PC-9 (cell line): Measurements from ENCODE around the gene MAPK10. TPM values are rescaled to one million over a fixed set of nuclear protein-coding genes. Genes with fewer than 3 reads are reported as not detected.

ENCODE experiments used
- BruUV-seq: library from RNA; stranded (reverse); fragments of 400-500 nt; replicated peaks from 2 replicates; lab custom pipeline; 2021; lab: Mats Ljungman, UMichigan
- CTCF ChIA-PET: fragments of 300-600 bp; sonication (Branson Sonifier 250); formaldehyde crosslinking; loops from one replicate; lab custom pipeline; 2022; ENCODE audit warnings: antibody characterized with exemption; lab: Charles Lee
- POLR2A ChIA-PET: fragments of 300-600 bp; sonication (Branson Sonifier 250); formaldehyde crosslinking; loops from one replicate; lab custom pipeline; 2022; ENCODE audit warnings: antibody characterized with exemption; ENCODE audit not compliant: unreplicated experiment; lab: Charles Lee
- DNase-seq, 2 experiments: peaks; one replicate each; pipeline versions ENCODE4 v3.0.0 to v3.0.0-alpha.2; 2015 to 2022; ENCODE audit warnings: mixed read lengths in 1 of 2
- H2AFZ ChIP-seq: fragments of 200-600 bp; sonication (generic); 2 replicates; pipeline ENCODE4 v1.8.1; 2017; ENCODE audit warnings: antibody characterized with exemption
- H3F3A ChIP-seq: fragments of 200-600 bp; sonication (generic); 2 replicates; pipeline ENCODE4 v1.8.1; 2017; ENCODE audit warnings: antibody characterized with exemption, mild to moderate bottlenecking, low read depth; ENCODE audit not compliant: insufficient read depth
- H3K27ac ChIP-seq: fragments of 200-600 bp; sonication (generic); 2 replicates; pipeline ENCODE4 v1.6.1; 2016; ENCODE audit warnings: mixed run types
- H3K27me3 ChIP-seq: fragments of 200-600 bp; sonication (generic); 2 replicates; pipeline ENCODE4 v1.6.1; 2016; ENCODE audit warnings: low read depth, mixed run types; ENCODE audit not compliant: insufficient read depth
- H3K36me3 ChIP-seq: fragments of 200-600 bp; sonication (generic); 2 replicates; pipeline ENCODE4 v1.6.1; 2016; ENCODE audit warnings: low read depth, mixed run types
- H3K4me1 ChIP-seq: fragments of 200-600 bp; sonication (generic); replicated peaks from 2 replicates; pipeline ENCODE4 v1.6.1; 2016; ENCODE audit warnings: mixed run types; ENCODE audit not compliant: insufficient read depth
- H3K4me2 ChIP-seq: fragments of 200-600 bp; sonication (generic); 2 replicates; pipeline ENCODE4 v1.6.1; 2017; ENCODE audit warnings: mixed run types
- H3K4me3 ChIP-seq: fragments of 200-600 bp; sonication (generic); 2 replicates; pipeline ENCODE4 v1.6.1; 2016; ENCODE audit warnings: mixed run types
- H3K79me2 ChIP-seq: fragments of 200-600 bp; sonication (generic); 2 replicates; pipeline ENCODE4 v1.6.1; 2017; ENCODE audit warnings: low read depth, mixed run types
- H3K9me2 ChIP-seq: fragments of 200-600 bp; sonication (generic); 2 replicates; pipeline ENCODE4 v1.8.1; 2017; ENCODE audit warnings: mild to moderate bottlenecking; ENCODE audit not compliant: insufficient read depth
- H3K9me3 ChIP-seq: fragments of 200-600 bp; sonication (generic); 2 replicates; pipeline ENCODE4 v1.8.1; 2016; ENCODE audit warnings: low read depth; ENCODE audit not compliant: insufficient read depth
- H4K20me1 ChIP-seq: fragments of 200-600 bp; sonication (generic); 2 replicates; pipeline ENCODE4 v1.8.1; 2017; ENCODE audit not compliant: insufficient read depth
- CTCF ChIP-seq: fragments of 200-600 bp; sonication (generic); conservative IDR thresholded peaks from 2 replicates; pipeline ENCODE4 v1.6.1; 2017; ENCODE audit warnings: mixed run types, antibody characterized with exemption, mild to moderate bottlenecking, moderate library complexity
- EZH2 ChIP-seq: fragments of 200-600 bp; sonication (generic); IDR thresholded peaks from 2 replicates; pipeline ENCODE4 v1.8.0; 2017; ENCODE audit warnings: antibody characterized with exemption, low read depth
- intact Hi-C: fragments of 100-400 bp; cut with micrococcal nuclease; formaldehyde crosslinking; loops from one replicate; pipeline ENCODE4 v1.10.0; 2022; ENCODE audit not compliant: unreplicated experiment
- total RNA-seq: library from RNA; stranded (reverse); gene quantifications from 2 replicates; pipeline ENCODE4 v1.2.3, GENCODE V29; 2021

The MAPK10 gene
- total RNA-seq, 1 experiment from 2014 or later: 4.2 TPM

GRCh38 chr4:86389664-86390063 lies 29.8 kb upstream of the MAPK10 start:
- Histone ChIP-seq H3K9me3 (no peaks in the 10 kb centered on the region), H3K36me3 (no peaks in the 10 kb centered on the region), H3K4me3 (no peak overlapping the region), H3K27ac (no peak overlapping the region), H3K4me1 (no peaks in the 10 kb centered on the region), H4K20me1 (no peaks in the 10 kb centered on the region), H3K9me2 (no peaks in the 10 kb centered on the region), H2AFZ (no peak overlapping the region), H3K79me2 (no peaks in the 10 kb centered on the region), H3F3A (no peaks in the 10 kb centered on the region), H3K27me3 (no peaks in the 10 kb centered on the region), H3K4me2 (no peak overlapping the region)
- no TSS peak for BruUV-seq
- CTCF ChIA-PET: no interaction called here
- TF ChIP-seq EZH2: no peak
- TF ChIP-seq CTCF: no peak
- POLR2A ChIA-PET: no interaction called here
- DNase-seq: no peak
- intact Hi-C loops: no loop called here

DNA sequence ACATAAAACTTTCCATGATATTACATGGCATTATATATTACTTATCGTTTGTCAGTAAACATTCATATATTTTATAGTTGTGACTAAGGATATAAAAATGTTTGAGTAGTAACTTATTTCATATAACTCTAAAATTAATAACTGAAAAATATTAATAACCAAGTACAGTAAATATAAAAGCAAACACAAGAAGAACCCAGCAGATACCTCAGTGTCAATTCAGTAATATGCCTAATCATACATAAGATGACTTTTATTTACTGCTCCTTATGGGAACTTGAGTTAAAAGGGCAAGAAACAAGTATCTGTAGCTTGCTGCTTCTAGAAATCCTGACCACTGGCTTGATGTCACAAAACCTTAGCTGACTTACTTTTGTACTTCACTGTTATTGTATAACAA lies 28.4 kb upstream of the MAPK10 start:
- no peak for DNase-seq
- H3F3A ChIP-seq: no peaks in the 10 kb centered on the region
- no TSS peak for BruUV-seq
- no peaks in the 10 kb centered on the region for H3K36me3 ChIP-seq
- no peak overlapping the region for H2AFZ ChIP-seq
- TF ChIP-seq CTCF (no peak), EZH2 (no peak)
- H3K4me1 ChIP-seq: no peaks in the 10 kb centered on the region
- ChIA-PET CTCF (no interaction called here), POLR2A (no interaction called here)
- H4K20me1 ChIP-seq: no peaks in the 10 kb centered on the region
- H3K79me2 ChIP-seq: no peaks in the 10 kb centered on the region
- intact Hi-C loops: no loop called here
- H3K27me3 ChIP-seq: no peaks in the 10 kb centered on the region
- no peak overlapping the region for H3K4me3 ChIP-seq
- no peaks in the 10 kb centered on the region for H3K9me3 ChIP-seq
- no peaks in the 10 kb centered on the region for H3K9me2 ChIP-seq
- H3K4me2 ChIP-seq: no peak overlapping the region
- no peak overlapping the region for H3K27ac ChIP-seq

GRCh38 chr4:86386817-86387415 lies 27.1 kb upstream of the MAPK10 start:
- Histone ChIP-seq H4K20me1 (no peaks in the 10 kb centered on the region), H3K4me1 (no peaks in the 10 kb centered on the region), H2AFZ (no peak overlapping the region), H3K9me3 (no peaks in the 10 kb centered on the region), H3K27ac (no peak overlapping the region), H3K27me3 (no peaks in the 10 kb centered on the region), H3K4me3 (no peak overlapping the region), H3K79me2 (no peaks in the 10 kb centered on the region), H3K36me3 (no peaks in the 10 kb centered on the region), H3F3A (no peaks in the 10 kb centered on the region), H3K9me2 (no peaks in the 10 kb centered on the region), H3K4me2 (no peak overlapping the region)
- TF ChIP-seq CTCF (no peak), EZH2 (no peak)
- ChIA-PET POLR2A (no interaction called here), CTCF (no interaction called here)
- intact Hi-C loops: no loop called here
- BruUV-seq: no TSS peak
- DNase-seq: no peak
